ENCODE results near the gene HOXB1. TPM values are rescaled to one million over a fixed set of nuclear protein-coding genes. Genes with fewer than 3 reads are reported as not detected.

The HOXB1 gene
- total RNA-seq, 1 donor from 2014 or later, result not detected

DNA sequence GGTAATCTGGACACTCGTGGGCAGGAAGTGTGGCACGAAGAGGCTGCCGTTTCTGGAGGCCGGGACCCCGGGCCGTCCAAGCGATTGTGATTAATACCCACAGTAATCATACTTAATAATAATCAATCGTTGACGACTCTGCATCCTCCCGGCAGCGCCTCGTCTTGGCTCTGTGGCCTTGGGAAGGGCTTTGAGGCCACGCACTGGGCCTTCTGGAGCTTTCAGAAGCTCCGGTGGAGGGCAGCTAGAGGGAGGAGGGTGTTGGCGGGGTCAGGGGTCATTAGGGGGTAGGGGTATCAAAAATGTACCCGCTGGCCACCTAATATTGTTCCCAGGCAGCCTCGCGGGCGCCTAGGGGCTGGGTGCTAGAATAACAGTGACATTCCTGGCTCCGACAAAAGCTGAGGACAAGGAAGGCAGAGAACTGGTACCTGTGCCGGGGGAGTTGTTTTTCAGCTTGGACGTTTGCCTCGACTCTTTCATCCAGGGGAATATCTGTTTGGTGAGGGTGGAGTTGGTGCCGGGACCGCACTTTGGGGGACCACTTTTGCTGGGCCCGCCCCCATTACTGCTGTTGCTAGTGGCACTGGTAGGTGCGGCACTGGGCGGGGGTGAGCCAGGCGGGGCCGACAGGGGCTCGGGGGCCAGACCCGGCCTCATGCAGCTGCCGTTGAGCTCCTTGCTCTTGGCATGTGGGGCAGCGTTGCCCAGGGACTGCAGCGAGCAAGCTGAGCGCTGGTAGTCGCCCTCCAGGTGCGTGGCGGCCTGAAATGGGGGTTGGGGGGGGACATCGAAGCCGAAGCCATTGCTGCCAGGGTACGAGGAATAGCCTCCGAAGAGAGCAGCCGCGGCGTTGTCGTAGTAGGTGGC is 21.0 kb upstream of the HOXB1 start:
- no peaks in the 10 kb centered on the region for H3K4me1 ChIP-seq
- no peak overlapping the region for H3K4me2 ChIP-seq
- no peaks in the 10 kb centered on the region for H3K9me3 ChIP-seq (ENCODE audit: low read depth)
- H4K20me1 ChIP-seq (ENCODE audit: low read depth), result peaks cover 96% of the 10 kb centered on the region
- Mint-ChIP-seq H3K4me1 (no peaks in the 10 kb centered on the region), H3K27ac (no peak overlapping the region), H3K36me3 (no peaks in the 10 kb centered on the region), H3K4me3 (no peak overlapping the region), H3K9me3 (peaks cover 4% of the 10 kb centered on the region), H3K27me3 (ENCODE audit: insufficient read depth, low read depth) (peaks cover 89% of the 10 kb centered on the region)
- H3K27ac ChIP-seq, result no peak overlapping the region
- H3K79me2 ChIP-seq (ENCODE audit: low read depth), result no peaks in the 10 kb centered on the region
- no peak for DNase-seq (ENCODE audit: low spot score)
- H3K36me3 ChIP-seq, result no peaks in the 10 kb centered on the region
- H3K4me3 ChIP-seq, result no peak overlapping the region
- H3F3A ChIP-seq (ENCODE audit: low read depth), result peaks cover 15% of the 10 kb centered on the region
- H3K27me3 ChIP-seq, result peaks cover 100% of the 10 kb centered on the region
- no peak overlapping the region for H3K9ac ChIP-seq
- TF ChIP-seq, protein P1, sequence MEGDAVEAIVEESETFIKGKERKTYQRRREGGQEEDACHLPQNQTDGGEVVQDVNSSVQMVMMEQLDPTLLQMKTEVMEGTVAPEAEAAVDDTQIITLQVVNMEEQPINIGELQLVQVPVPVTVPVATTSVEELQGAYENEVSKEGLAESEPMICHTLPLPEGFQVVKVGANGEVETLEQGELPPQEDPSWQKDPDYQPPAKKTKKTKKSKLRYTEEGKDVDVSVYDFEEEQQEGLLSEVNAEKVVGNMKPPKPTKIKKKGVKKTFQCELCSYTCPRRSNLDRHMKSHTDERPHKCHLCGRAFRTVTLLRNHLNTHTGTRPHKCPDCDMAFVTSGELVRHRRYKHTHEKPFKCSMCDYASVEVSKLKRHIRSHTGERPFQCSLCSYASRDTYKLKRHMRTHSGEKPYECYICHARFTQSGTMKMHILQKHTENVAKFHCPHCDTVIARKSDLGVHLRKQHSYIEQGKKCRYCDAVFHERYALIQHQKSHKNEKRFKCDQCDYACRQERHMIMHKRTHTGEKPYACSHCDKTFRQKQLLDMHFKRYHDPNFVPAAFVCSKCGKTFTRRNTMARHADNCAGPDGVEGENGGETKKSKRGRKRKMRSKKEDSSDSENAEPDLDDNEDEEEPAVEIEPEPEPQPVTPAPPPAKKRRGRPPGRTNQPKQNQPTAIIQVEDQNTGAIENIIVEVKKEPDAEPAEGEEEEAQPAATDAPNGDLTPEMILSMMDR (IDR thresholded peaks at IDR 0.05), result no peak
- TF ChIP-seq EZH2phosphoT487 (IDR thresholded peaks at IDR 0.05) (peak; percentile 96), EZH2 (IDR thresholded peaks at IDR 0.05) (peak; percentile 93)
- no peak overlapping the region for H2AFZ ChIP-seq (replicated peaks)

DNA sequence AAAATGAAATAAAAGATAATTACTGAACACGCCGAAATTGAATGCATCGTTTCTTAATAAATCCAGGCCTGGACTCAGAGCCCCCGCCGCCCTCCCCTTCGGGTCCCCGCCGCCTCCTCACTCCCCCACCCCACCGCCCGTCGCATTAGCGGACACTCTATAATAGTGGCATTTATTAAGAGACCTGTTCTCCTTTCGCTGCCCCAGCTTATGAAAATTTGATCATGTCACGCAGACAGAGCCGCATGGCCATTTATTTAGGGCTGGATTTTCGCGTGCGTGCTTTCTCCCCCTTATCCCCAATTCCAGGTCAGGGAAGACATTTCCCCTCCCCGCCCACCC is 20.4 kb upstream of the HOXB1 start:
- no peak for TF ChIP-seq EZH2 (IDR thresholded peaks at IDR 0.05)
- TF ChIP-seq EZH2phosphoT487 (IDR thresholded peaks at IDR 0.05), result no peak
- TF ChIP-seq, protein P1 (IDR thresholded peaks at IDR 0.05), result no peak
- Histone ChIP-seq H4K20me1 (ENCODE audit: low read depth) (peaks cover 96% of the 10 kb centered on the region), H3K9me3 (ENCODE audit: low read depth) (no peaks in the 10 kb centered on the region), H3K9ac (no peak overlapping the region), H3F3A (ENCODE audit: low read depth) (peaks cover 15% of the 10 kb centered on the region), H3K36me3 (no peaks in the 10 kb centered on the region), H3K4me3 (no peak overlapping the region), H3K4me1 (no peaks in the 10 kb centered on the region), H3K4me2 (no peak overlapping the region), H2AFZ (replicated peaks) (no peak overlapping the region), H3K27ac (no peak overlapping the region), H3K27me3 (peaks cover 100% of the 10 kb centered on the region), H3K79me2 (ENCODE audit: low read depth) (no peaks in the 10 kb centered on the region)
- DNase-seq (ENCODE audit: low spot score), result no peak
- Mint-ChIP-seq H3K27me3 (ENCODE audit: insufficient read depth, low read depth) (peaks cover 89% of the 10 kb centered on the region), H3K4me1 (no peaks in the 10 kb centered on the region), H3K27ac (no peak overlapping the region), H3K36me3 (no peaks in the 10 kb centered on the region), H3K9me3 (peaks cover 5% of the 10 kb centered on the region), H3K4me3 (no peak overlapping the region)

DNA sequence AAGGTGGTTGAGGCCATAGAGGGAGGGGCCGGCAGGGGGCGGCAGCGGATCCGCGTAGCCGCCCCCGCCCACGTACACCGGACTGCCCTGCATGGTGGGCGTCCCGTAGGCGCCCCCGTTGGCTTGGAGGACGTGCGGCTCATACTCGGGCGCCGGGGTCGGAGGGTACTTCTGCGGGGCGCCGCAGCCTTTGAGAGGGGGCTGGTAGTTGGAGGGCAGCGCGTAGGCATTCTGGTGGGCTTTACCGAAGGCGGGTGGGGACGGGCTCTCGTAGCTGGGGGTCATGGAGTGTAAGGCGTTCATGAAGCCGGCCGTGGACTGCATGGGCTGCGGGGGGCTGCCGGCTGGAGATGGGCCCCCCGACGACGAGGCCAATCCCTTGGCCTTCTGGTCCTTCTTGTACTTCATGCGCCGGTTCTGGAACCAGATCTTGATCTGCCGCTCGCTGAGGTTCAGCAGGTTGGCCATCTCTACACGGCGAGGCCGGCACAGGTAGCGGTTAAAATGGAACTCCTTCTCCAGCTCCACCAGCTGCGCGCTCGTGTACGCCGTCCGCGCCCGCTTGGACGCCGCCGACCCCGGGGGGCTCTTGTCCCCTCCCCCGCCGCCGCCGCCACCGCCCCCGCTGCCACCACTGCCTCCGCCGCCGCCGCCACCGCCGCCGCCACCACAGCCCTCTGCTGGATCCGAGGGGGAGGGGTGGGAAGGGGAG is 19.8 kb upstream of the HOXB1 start:
- H3K4me3 ChIP-seq, result no peak overlapping the region
- H4K20me1 ChIP-seq (ENCODE audit: low read depth), result peaks cover 96% of the 10 kb centered on the region
- TF ChIP-seq EZH2phosphoT487 (IDR thresholded peaks at IDR 0.05), result peak; percentile 52
- TF ChIP-seq EZH2 (IDR thresholded peaks at IDR 0.05), result peak; percentile 84
- TF ChIP-seq, protein P1 (IDR thresholded peaks at IDR 0.05), result no peak
- no peaks in the 10 kb centered on the region for H3K4me1 Mint-ChIP-seq
- H3K9ac ChIP-seq, result no peak overlapping the region
- H3K27ac Mint-ChIP-seq, result no peak overlapping the region
- H3K27me3 ChIP-seq, result peaks cover 100% of the 10 kb centered on the region
- no peaks in the 10 kb centered on the region for H3K4me1 ChIP-seq
- no peak overlapping the region for H2AFZ ChIP-seq (replicated peaks)
- H3K9me3 ChIP-seq (ENCODE audit: low read depth), result no peaks in the 10 kb centered on the region
- no peak overlapping the region for H3K4me2 ChIP-seq
- H3K36me3 Mint-ChIP-seq, result no peaks in the 10 kb centered on the region
- no peaks in the 10 kb centered on the region for H3K79me2 ChIP-seq (ENCODE audit: low read depth)
- peaks cover 7% of the 10 kb centered on the region for H3K9me3 Mint-ChIP-seq
- H3F3A ChIP-seq (ENCODE audit: low read depth), result peaks cover 11% of the 10 kb centered on the region
- no peaks in the 10 kb centered on the region for H3K36me3 ChIP-seq
- DNase-seq (ENCODE audit: low spot score), result peak; percentile 38
- H3K4me3 Mint-ChIP-seq, result no peak overlapping the region
- H3K27ac ChIP-seq, result no peak overlapping the region
- peaks cover 89% of the 10 kb centered on the region for H3K27me3 Mint-ChIP-seq (ENCODE audit: insufficient read depth, low read depth)
